B cell (primary cell): ENCODE results near the gene FRRS1. TPM values are rescaled to one million over a fixed set of nuclear protein-coding genes. Genes with fewer than 3 reads are reported as not detected.

Experiments used
- ATAC-seq: fragments of 200-7000 bp; cut with Tn5 transposase; one replicate; pipeline ENCODE4 v1.10.0; 2021; ENCODE audit warnings: low read depth, mild to moderate bottlenecking, moderate number of reproducible peaks, moderate library complexity
- CTCF ChIA-PET: fragments of 350-600 bp; sonication (Branson Sonifier 250); formaldehyde crosslinking; loops from one replicate; lab custom pipeline; 2021; ENCODE audit warnings: antibody characterized with exemption, inconsistent platforms; lab: Charles Lee
- POLR2A ChIA-PET: fragments of 350-600 bp; sonication (Branson Sonifier 250); formaldehyde crosslinking; loops from one replicate; lab custom pipeline; 2021; ENCODE audit warnings: antibody characterized with exemption; lab: Charles Lee
- DNase-seq: peaks from one replicate; pipeline ENCODE4 v3.0.0; 2013
- H2AFZ ChIP-seq: 2 replicates; pipeline ENCODE4 v1.6.1; 2012; ENCODE audit warnings: mild to moderate bottlenecking, low read depth, low read length; ENCODE audit not compliant: insufficient read depth, poor library complexity, severe bottlenecking
- H3K27ac ChIP-seq, 2 donors: 1 replicate in 1 of 2; 2 replicates in 1 of 2; pipeline ENCODE4 v1.5.1; 2012 to 2013; ENCODE audit warnings: low read length in 2 of 2, mild to moderate bottlenecking in 2 of 2, moderate library complexity in 1 of 2
- H3K27me3 ChIP-seq, 4 experiments: fragments of 200-600 bp in 1 of 4; sonication (generic) in 1 of 4; replicated peaks in 1 of 4; 1 replicate in 2 of 4; 2 replicates in 2 of 4; pipeline versions ENCODE4 v1.6.1 to v1.7.0; 2013 to 2016; ENCODE audit warnings: low read length in 3 of 4, mild to moderate bottlenecking in 2 of 4, mixed read lengths in 1 of 4, moderate library complexity in 1 of 4; ENCODE audit not compliant: insufficient read depth in 4 of 4, control insufficient read depth in 3 of 4; ENCODE audit errors: control extremely low read depth in 1 of 4
- H3K36me3 ChIP-seq, 2 experiments: replicated peaks in 1 of 2; 1 replicate in 1 of 2; 2 replicates in 1 of 2; pipeline versions ENCODE4 v1.6.1 to v1.7.1; 2013; ENCODE audit warnings: low read length in 1 of 2; ENCODE audit not compliant: insufficient read depth in 2 of 2, control insufficient read depth in 1 of 2; ENCODE audit errors: control extremely low read depth in 1 of 2, extremely low read depth in 1 of 2
- H3K4me1 ChIP-seq, 2 donors: fragments of 200-600 bp in 1 of 2; sonication (generic) in 1 of 2; 1 replicate in 1 of 2; 2 replicates in 1 of 2; pipeline versions ENCODE4 v1.5.1 to v1.6.1; 2013 to 2017; ENCODE audit warnings: low read length in 2 of 2; ENCODE audit not compliant: control insufficient read depth in 2 of 2, insufficient read depth in 2 of 2
- H3K4me2 ChIP-seq: replicated peaks from 2 replicates; pipeline ENCODE3; 2012; ENCODE audit warnings: mild to moderate bottlenecking, low read depth, low read length; ENCODE audit not compliant: poor library complexity, severe bottlenecking
- H3K4me3 ChIP-seq, 5 experiments: fragments of 200-600 bp in 1 of 5; sonication (generic) in 1 of 5; 1 replicate in 3 of 5; 2 replicates in 2 of 5; pipeline versions ENCODE4 v1.5.1 to v1.7.0; 2011 to 2016; ENCODE audit warnings: low read length in 4 of 5, mild to moderate bottlenecking in 4 of 5, low read depth in 2 of 5, control low read depth in 1 of 5, moderate library complexity in 1 of 5; ENCODE audit not compliant: insufficient read depth in 1 of 5; ENCODE audit errors: control extremely low read depth in 1 of 5, extremely low read depth in 1 of 5
- H3K79me2 ChIP-seq: fragments of 200-600 bp; sonication (generic); one replicate; pipeline ENCODE4 v1.6.0; 2016; ENCODE audit warnings: low read length; ENCODE audit not compliant: control insufficient read depth, insufficient read depth
- H3K9ac ChIP-seq: fragments of 200-600 bp; sonication (generic); 2 replicates; pipeline ENCODE4 v1.6.1; 2017; ENCODE audit warnings: mild to moderate bottlenecking, low read length, moderate library complexity
- H3K9me3 ChIP-seq, 3 donors: one replicate each; pipeline versions ENCODE4 v1.6.1 to v1.7.1; 2013; ENCODE audit warnings: low read length in 2 of 3; ENCODE audit not compliant: control insufficient read depth in 2 of 3, insufficient read depth in 1 of 3; ENCODE audit errors: control extremely low read depth in 1 of 3
- H4K20me1 ChIP-seq: 2 replicates; pipeline ENCODE4 v1.6.0; 2012; ENCODE audit warnings: mild to moderate bottlenecking, low read length; ENCODE audit not compliant: insufficient read depth, control insufficient read depth, poor library complexity, severe bottlenecking
- H3K27ac Mint-ChIP-seq: one replicate; pipeline ENCODE4 v1.8.0; 2021; ENCODE audit warnings: mixed read lengths
- H3K27me3 Mint-ChIP-seq: one replicate; pipeline ENCODE4 v1.8.0; 2021; ENCODE audit warnings: mixed read lengths
- H3K4me1 Mint-ChIP-seq: one replicate; pipeline ENCODE4 v1.8.0; 2021; ENCODE audit warnings: mixed read lengths
- H3K4me3 Mint-ChIP-seq: one replicate; pipeline ENCODE4 v1.8.0; 2021; ENCODE audit warnings: mixed read lengths
- H3K9me3 Mint-ChIP-seq: one replicate; pipeline ENCODE4 v1.8.0; 2022; ENCODE audit warnings: mixed read lengths; ENCODE audit not compliant: insufficient read depth
- CTCF ChIP-seq: fragments of 200-600 bp; IDR thresholded peaks from one replicate; pipeline ENCODE4 v1.8.0; 2022; ENCODE audit warnings: antibody characterized with exemption, mild to moderate bottlenecking
- EZH2 ChIP-seq: IDR thresholded peaks from 2 replicates; pipeline ENCODE4 v1.6.1; 2012; ENCODE audit warnings: borderline replicate concordance, low read depth, mild to moderate bottlenecking, moderate library complexity, low read length; ENCODE audit not compliant: insufficient read depth, poor library complexity, severe bottlenecking
- WGBS: methylation state at CpG from one replicate; pipeline ENCODE4 v1.1.5; 2013; ENCODE audit warnings: missing lambda C conversion rate; ENCODE audit not compliant: insufficient coverage; 5-methylcytosine and 5-hydroxymethylcytosine counted together
- intact Hi-C: fragments of 100-400 bp; cut with micrococcal nuclease; formaldehyde crosslinking; loops from one replicate; pipeline ENCODE4 v1.10.0; 2022
- polyA plus RNA-seq: library from polyadenylated mRNA; depleted of rRNA; stranded (reverse); fragments of >200 nt; gene quantifications from 2 replicates; pipeline ENCODE4 v1.2.3, GENCODE V29; 2012
- total RNA-seq, 2 donors: library from RNA; stranded (reverse); fragments of 120-200 nt in 1 of 2; gene quantifications; 1 replicate in 1 of 2; 2 replicates in 1 of 2; pipeline versions ENCODE4 v1.2.3 to v1.2.4, GENCODE V29; 2013 to 2022

The FRRS1 gene
- total and polyA plus RNA-seq, 2 donors (not counting 1 experiment from before 2014, with no cell fraction given), result 0.73 to 0.96 TPM

GRCh38 chr1:99713006-99713405 is 53.4 kb downstream of the FRRS1 start:
- ChIA-PET CTCF (interaction anchor here (1.0 kb wide), 1 partner anchor 9 kb away, joined by 3 read pairs; no protein-coding TSS in a partner anchor), POLR2A (no interaction called here)
- no peaks in the 10 kb centered on the region for H3K36me3 ChIP-seq
- H2AFZ ChIP-seq, result no peak overlapping the region
- H3K4me3 ChIP-seq, result no peak overlapping the region
- Mint-ChIP-seq H3K4me1 (no peaks in the 10 kb centered on the region), H3K4me3 (no peak overlapping the region), H3K27ac (no peak overlapping the region), H3K27me3 (no peaks in the 10 kb centered on the region), H3K9me3 (no peaks in the 10 kb centered on the region)
- H3K27me3 ChIP-seq, result no peaks in the 10 kb centered on the region
- TF ChIP-seq EZH2 (no peak), CTCF (no peak)
- intact Hi-C loops, result no loop called here
- H3K27ac ChIP-seq, result no peak overlapping the region
- no peak overlapping the region for H3K4me2 ChIP-seq
- H3K9ac ChIP-seq, result no peak overlapping the region
- no peaks in the 10 kb centered on the region for H3K9me3 ChIP-seq
- no CpG with 5 or more reads among the region's 2 CpGs for WGBS
- no peaks in the 10 kb centered on the region for H4K20me1 ChIP-seq
- no peaks in the 10 kb centered on the region for H3K79me2 ChIP-seq
- no peaks in the 10 kb centered on the region for H3K4me1 ChIP-seq
- ATAC-seq (no peak), DNase-seq (no peak)

- H3K9me3 ChIP-seq, result no peaks in the 10 kb centered on the region
- H3K27me3 ChIP-seq, result no peaks in the 10 kb centered on the region
- no peak overlapping the region for H3K27ac Mint-ChIP-seq
- ChIA-PET POLR2A (no interaction called here), CTCF (no interaction called here)
- H3K4me1 ChIP-seq, result no peaks in the 10 kb centered on the region
- H3K4me2 ChIP-seq, result no peak overlapping the region
- ATAC-seq (no peak), DNase-seq (no peak)
- TF ChIP-seq CTCF (no peak), EZH2 (no peak)
- H3K4me1 Mint-ChIP-seq, result no peaks in the 10 kb centered on the region
- H3K27ac ChIP-seq, result no peak overlapping the region
- H3K4me3 ChIP-seq, result no peak overlapping the region
- no peaks in the 10 kb centered on the region for H3K79me2 ChIP-seq
- no peaks in the 10 kb centered on the region for H4K20me1 ChIP-seq
- H3K4me3 Mint-ChIP-seq, result no peak overlapping the region
- WGBS, result no CpG with 5 or more reads among the region's 4 CpGs
- H3K27me3 Mint-ChIP-seq, result no peaks in the 10 kb centered on the region
- no peak overlapping the region for H3K9ac ChIP-seq
- no peaks in the 10 kb centered on the region for H3K9me3 Mint-ChIP-seq
- H3K36me3 ChIP-seq, result no peaks in the 10 kb centered on the region
- no peak overlapping the region for H2AFZ ChIP-seq
- intact Hi-C loops, result no loop called here
Measured at GRCh38 chr1:99710994-99711393, 55.4 kb downstream of the FRRS1 start.
